OCI-LY3 (cell line): ENCODE results near the gene EHMT1.

Source experiments
- H2AFZ ChIP-seq: fragments of 200-600, 300-600 bp; shearing (Covaris generic); 2 replicates; pipeline ENCODE4 v1.6.0; 2014; ENCODE audit warnings: antibody characterized with exemption, low read depth, low read length
- H3K27ac ChIP-seq: fragments of 200-600, 300-600 bp; sonication (generic); 2 replicates; pipeline ENCODE4 v1.5.1; 2014; ENCODE audit warnings: mild to moderate bottlenecking, low read length, moderate library complexity, mixed read lengths
- H3K27me3 ChIP-seq: fragments of 200-600, 300-600 bp; sonication (generic); 2 replicates; pipeline ENCODE4 v1.6.1; 2014; ENCODE audit warnings: low read depth, low read length, mixed read lengths
- H3K36me3 ChIP-seq: fragments of 200-600, 300-600 bp; sonication (generic); replicated peaks from 2 replicates; pipeline ENCODE3; 2014; ENCODE audit warnings: low read depth, low read length, mixed read lengths
- H3K4me1 ChIP-seq: fragments of 300-600, 200-600 bp; sonication (generic); 2 replicates; pipeline ENCODE4 v1.6.1; 2014; ENCODE audit warnings: low read length, mixed read lengths
- H3K4me2 ChIP-seq: fragments of 200-600, 300-600 bp; sonication (generic); 2 replicates; pipeline ENCODE4 v1.6.1; 2014; ENCODE audit warnings: low read length, mixed read lengths
- H3K4me3 ChIP-seq: fragments of 300-600, 200-600 bp; sonication (generic); 2 replicates; pipeline ENCODE4 v1.5.1; 2014; ENCODE audit warnings: antibody characterized with exemption, mild to moderate bottlenecking, low read length, moderate library complexity
- H3K79me2 ChIP-seq: fragments of 300-600, 200-600 bp; shearing (Covaris generic); 2 replicates; pipeline ENCODE4 v1.6.1; 2014; ENCODE audit warnings: mild to moderate bottlenecking, low read length, mixed read lengths
- H3K9ac ChIP-seq: fragments of 300-600, 200-600 bp; shearing (Covaris generic); 2 replicates; pipeline ENCODE4 v1.6.0; 2014; ENCODE audit warnings: mild to moderate bottlenecking, low read length, moderate library complexity
- H3K9me3 ChIP-seq: fragments of 200-600, 300-600 bp; shearing (Covaris generic); 2 replicates; pipeline ENCODE4 v1.6.1; 2014; ENCODE audit warnings: low read length, mixed read lengths; ENCODE audit not compliant: insufficient read depth
- H4K20me1 ChIP-seq: fragments of 200-600, 300-600 bp; sonication (generic); 2 replicates; pipeline ENCODE4 v1.6.1; 2016; ENCODE audit warnings: low read length, mixed read lengths; ENCODE audit not compliant: insufficient read depth
- CTCF ChIP-seq: fragments of 200-600, 300-600 bp; sonication (generic); IDR thresholded peaks from 2 replicates; pipeline ENCODE4 v1.5.1; 2014; ENCODE audit warnings: antibody characterized with exemption, low read length, low read depth
- EZH2phosphoT487 ChIP-seq: fragments of 200-600 bp; shearing (Covaris generic); IDR thresholded peaks from 2 replicates; pipeline ENCODE4 v1.6.1; 2018; ENCODE audit warnings: antibody characterized with exemption, mixed run types, low read depth

The EHMT1 gene

GRCh38 chr9:137827908-137828526 lies 209.2 kb downstream of the EHMT1 start:
- Histone ChIP-seq H3K27ac (no peak overlapping the region), H2AFZ (no peak overlapping the region), H3K9ac (no peak overlapping the region), H3K27me3 (no peaks in the 10 kb centered on the region), H3K9me3 (no peaks in the 10 kb centered on the region), H3K4me3 (no peak overlapping the region), H3K4me1 (peaks cover 24% of the 10 kb centered on the region), H3K79me2 (peaks cover 27% of the 10 kb centered on the region), H3K36me3 (peaks cover 66% of the 10 kb centered on the region), H4K20me1 (peaks cover 12% of the 10 kb centered on the region; the same call in 1 of the 2 replicates), H3K4me2 (no peak overlapping the region)
- no peak for TF ChIP-seq CTCF
- TF ChIP-seq EZH2phosphoT487, result no peak

- H4K20me1 ChIP-seq, result peaks cover 12% of the 10 kb centered on the region; the same call in 1 of the 2 replicates
- H3K79me2 ChIP-seq, result peaks cover 28% of the 10 kb centered on the region
- no peak overlapping the region for H2AFZ ChIP-seq
- no peak for TF ChIP-seq EZH2phosphoT487
- no peak for TF ChIP-seq CTCF
- no peak overlapping the region for H3K4me3 ChIP-seq
- H3K27ac ChIP-seq, result no peak overlapping the region
- no peak overlapping the region for H3K4me2 ChIP-seq
- H3K4me1 ChIP-seq, result peaks cover 24% of the 10 kb centered on the region
- no peaks in the 10 kb centered on the region for H3K27me3 ChIP-seq
- H3K9ac ChIP-seq, result no peak overlapping the region
- no peaks in the 10 kb centered on the region for H3K9me3 ChIP-seq
- H3K36me3 ChIP-seq, result peaks cover 72% of the 10 kb centered on the region
Measured at GRCh38 chr9:137828527-137829259, 209.9 kb downstream of the EHMT1 start.

- no peak for TF ChIP-seq CTCF
- TF ChIP-seq EZH2phosphoT487, result no peak
- Histone ChIP-seq H2AFZ (no peak overlapping the region), H3K27me3 (no peaks in the 10 kb centered on the region), H4K20me1 (peaks cover 12% of the 10 kb centered on the region; the same call in 1 of the 2 replicates), H3K4me2 (no peak overlapping the region), H3K9ac (no peak overlapping the region), H3K4me1 (peaks cover 20% of the 10 kb centered on the region), H3K4me3 (no peak overlapping the region), H3K36me3 (peaks cover 73% of the 10 kb centered on the region), H3K79me2 (peaks cover 23% of the 10 kb centered on the region), H3K9me3 (no peaks in the 10 kb centered on the region), H3K27ac (no peak overlapping the region)
Measured at GRCh38 chr9:137829260-137829996, 210.6 kb downstream of the EHMT1 start.

GRCh38 chr9:137832191-137832700 lies 213.4 kb downstream of the EHMT1 start:
- no peak overlapping the region for H3K9ac ChIP-seq
- no peak overlapping the region for H3K27ac ChIP-seq
- H3K27me3 ChIP-seq, result no peaks in the 10 kb centered on the region
- peaks cover 3% of the 10 kb centered on the region; the same call in 1 of the 2 replicates for H3K79me2 ChIP-seq
- H3K36me3 ChIP-seq, result peaks cover 73% of the 10 kb centered on the region
- no peak overlapping the region for H3K4me2 ChIP-seq
- TF ChIP-seq CTCF, result no peak
- no peak for TF ChIP-seq EZH2phosphoT487
- H3K9me3 ChIP-seq, result no peaks in the 10 kb centered on the region
- H4K20me1 ChIP-seq, result peaks cover 5% of the 10 kb centered on the region; the same call in 1 of the 2 replicates
- H3K4me3 ChIP-seq, result no peak overlapping the region
- H3K4me1 ChIP-seq, result peaks cover 21% of the 10 kb centered on the region
- no peak overlapping the region for H2AFZ ChIP-seq
